Hepatocyte (in vitro differentiated cells): ENCODE results near the gene NLK. TPM values are rescaled to one million over a fixed set of nuclear protein-coding genes. Genes with fewer than 3 reads are reported as not detected.

Source experiments
- DNase-seq: peaks from one replicate; pipeline ENCODE4 v3.0.0-alpha.2; 2016; ENCODE audit warnings: low spot score
- H2AFZ ChIP-seq: fragments of 200-600 bp; sonication (generic); 2 replicates; pipeline ENCODE4 v1.6.0; 2016; ENCODE audit warnings: antibody characterized with exemption, mild to moderate bottlenecking
- H3K27ac ChIP-seq: fragments of 200-600 bp; sonication (generic); 2 replicates; pipeline ENCODE4 v1.5.1; 2016; ENCODE audit warnings: mild to moderate bottlenecking
- H3K27me3 ChIP-seq: fragments of 200-600 bp; sonication (generic); 2 replicates; pipeline ENCODE4 v1.6.1; 2016
- H3K36me3 ChIP-seq: fragments of 200-600 bp; sonication (generic); replicated peaks from 2 replicates; pipeline ENCODE4 v1.5.1; 2016; ENCODE audit warnings: low read depth; ENCODE audit not compliant: insufficient read depth
- H3K4me1 ChIP-seq: fragments of 200-600 bp; sonication (generic); 2 replicates; pipeline ENCODE4 v1.5.1; 2016; ENCODE audit warnings: mild to moderate bottlenecking, moderate library complexity; ENCODE audit not compliant: insufficient read depth
- H3K4me2 ChIP-seq: fragments of 200-600 bp; sonication (generic); 2 replicates; pipeline ENCODE4 v1.6.0; 2016
- H3K4me3 ChIP-seq: fragments of 200-600 bp; sonication (generic); 2 replicates; pipeline ENCODE4 v1.5.1; 2016; ENCODE audit warnings: mild to moderate bottlenecking
- H3K79me2 ChIP-seq: fragments of 200-600 bp; sonication (generic); 2 replicates; pipeline ENCODE4 v1.6.0; 2017; ENCODE audit warnings: mild to moderate bottlenecking
- H3K9me2 ChIP-seq: fragments of 200-600 bp; sonication (generic); replicated peaks from 2 replicates; pipeline ENCODE4 v1.6.0; 2017; ENCODE audit warnings: mild to moderate bottlenecking; ENCODE audit not compliant: insufficient read depth
- H3K9me3 ChIP-seq: fragments of 200-600 bp; sonication (generic); 2 replicates; pipeline ENCODE4 v1.5.1; 2016; ENCODE audit warnings: low read depth, mild to moderate bottlenecking
- H4K20me1 ChIP-seq: fragments of 200-600 bp; sonication (generic); 2 replicates; pipeline ENCODE4 v1.6.0; 2016; ENCODE audit warnings: mild to moderate bottlenecking; ENCODE audit not compliant: insufficient read depth, poor library complexity, severe bottlenecking
- CTCF ChIP-seq: fragments of 200-600 bp; sonication (generic); IDR thresholded peaks from 2 replicates; pipeline ENCODE4 v1.5.1; 2016; ENCODE audit warnings: antibody characterized with exemption, mild to moderate bottlenecking; ENCODE audit not compliant: poor library complexity
- EZH2 ChIP-seq: fragments of 200-600 bp; sonication (generic); IDR thresholded peaks from 2 replicates; pipeline ENCODE4 v1.6.1; 2016; ENCODE audit warnings: antibody characterized with exemption, mild to moderate bottlenecking, borderline replicate concordance
- EZH2phosphoT487 ChIP-seq: fragments of 200-600 bp; sonication (generic); IDR thresholded peaks from one replicate; pipeline ENCODE4 v1.6.1; 2018; ENCODE audit warnings: antibody characterized with exemption, mild to moderate bottlenecking, low read depth, moderate library complexity; ENCODE audit not compliant: unreplicated experiment, severe bottlenecking
- WGBS: methylation state at CpG from one replicate; pipeline ENCODE4 v1.1.6; 2016; ENCODE audit warnings: low lambda C conversion rate; ENCODE audit errors: missing lambda C conversion rate; 5-methylcytosine and 5-hydroxymethylcytosine counted together
- polyA plus RNA-seq: library from polyadenylated mRNA; unstranded; fragments of >200 nt; fragmentation: Nextera tagmentation; extraction: Ambion mirVana; gene quantifications from 2 replicates; pipeline ENCODE4 v1.2.1, GENCODE V29; 2016
- total RNA-seq: library from RNA; depleted of rRNA; stranded (reverse); fragments of >200 nt; gene quantifications from 2 replicates; pipeline ENCODE4 v1.2.3, GENCODE V29; 2014

Gene NLK
- total and polyA plus RNA-seq, 2 experiments from 2014 or later = 5.2 to 24.9 TPM

DNA sequence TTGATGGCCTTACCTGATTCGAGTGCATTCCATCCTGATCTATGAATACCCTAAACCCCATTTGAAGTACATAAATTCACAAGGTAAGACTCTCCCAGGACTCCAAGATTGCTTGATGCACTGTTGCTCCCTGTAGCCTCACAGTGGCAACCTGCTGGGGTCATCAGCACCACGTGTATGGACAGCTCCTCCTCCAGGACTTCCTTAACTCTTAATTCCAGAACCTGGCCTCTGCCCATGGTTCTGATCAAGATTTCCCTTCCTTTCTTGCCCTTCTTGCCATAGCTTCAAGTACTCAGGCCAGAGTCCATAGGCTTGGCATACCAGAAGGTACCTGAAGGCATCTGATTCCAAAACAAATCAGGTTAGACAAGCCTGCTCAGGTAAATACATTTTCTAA, 34.0 kb upstream of the NLK start:
- WGBS = 4% methylated on average over 2 of the region's 2 CpGs

DNA sequence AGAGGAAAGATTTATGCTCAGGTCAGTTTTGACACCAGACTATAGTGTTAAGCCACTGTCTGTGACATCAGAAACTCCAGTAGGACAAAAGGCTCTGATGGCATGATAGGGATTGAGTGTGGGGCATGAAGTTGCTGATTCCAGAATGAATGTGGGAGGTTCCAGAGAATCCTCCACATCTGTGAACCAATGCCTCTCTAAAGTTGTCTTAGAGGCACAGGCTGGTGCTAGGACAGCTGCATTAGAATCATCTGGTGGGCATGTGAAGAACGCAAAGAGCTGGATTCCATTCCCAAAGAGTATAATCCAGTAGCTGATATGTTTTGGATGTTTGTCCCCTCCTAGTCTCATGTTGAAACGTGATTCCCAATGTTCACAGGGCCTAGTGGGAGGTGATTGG, 32.1 kb upstream of the NLK start:
- no peaks in the 10 kb centered on the region for H3K79me2 ChIP-seq
- 62% methylated on average over 2 of the region's 2 CpGs for WGBS

More for the DNA sequence above, 34.0 kb upstream of the NLK start:
- H3K4me3 ChIP-seq = no peak overlapping the region
- DNase-seq = peak; percentile 77
- H3K79me2 ChIP-seq = no peaks in the 10 kb centered on the region
- no peaks in the 10 kb centered on the region for H3K9me2 ChIP-seq
- H2AFZ ChIP-seq = no peak overlapping the region
- no peaks in the 10 kb centered on the region for H3K27me3 ChIP-seq
- H3K36me3 ChIP-seq = no peaks in the 10 kb centered on the region
- H3K4me1 ChIP-seq = no peaks in the 10 kb centered on the region
- no peak overlapping the region for H3K4me2 ChIP-seq
- H4K20me1 ChIP-seq = no peaks in the 10 kb centered on the region
- TF ChIP-seq EZH2phosphoT487 (no peak), CTCF (no peak), EZH2 (no peak)
- no peak overlapping the region for H3K27ac ChIP-seq
- H3K9me3 ChIP-seq = no peaks in the 10 kb centered on the region

DNA sequence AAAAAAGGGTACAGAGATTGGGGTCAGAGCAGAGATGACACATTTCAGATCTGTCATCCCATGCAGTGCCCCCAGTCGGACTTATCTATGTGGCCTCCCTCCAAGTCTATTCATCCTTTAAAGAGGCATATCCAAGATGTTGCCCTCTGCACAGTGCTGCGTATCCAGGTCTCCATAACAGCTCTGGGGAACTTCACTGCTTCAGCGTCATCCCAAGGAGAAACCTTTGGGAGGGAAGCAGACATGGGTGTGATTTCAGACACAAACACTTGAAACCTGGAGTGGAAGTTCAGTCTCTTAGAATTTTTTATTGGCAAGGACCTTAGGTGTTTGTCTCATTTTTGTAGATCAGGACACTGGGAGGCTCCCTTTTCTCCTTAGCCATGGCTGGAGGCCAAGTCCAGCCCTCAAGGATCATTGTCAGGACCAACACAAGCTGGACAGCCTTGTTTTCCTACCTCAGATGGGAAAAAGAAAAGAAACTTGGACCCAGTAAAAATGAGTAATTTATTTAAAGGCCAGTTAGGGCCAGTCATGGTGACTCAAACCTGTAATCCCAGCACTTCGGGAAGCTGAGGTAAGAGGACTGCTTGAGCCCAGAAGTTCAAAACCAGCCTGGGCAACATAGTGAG, 23.9 kb upstream of the NLK start:
- no peak for DNase-seq
- H3K4me2 ChIP-seq = no peak overlapping the region
- H3K27me3 ChIP-seq = no peaks in the 10 kb centered on the region
- H2AFZ ChIP-seq = no peak overlapping the region
- WGBS = 90% methylated on average over 4 of the region's 4 CpGs
- no peaks in the 10 kb centered on the region for H4K20me1 ChIP-seq
- TF ChIP-seq EZH2phosphoT487 (no peak), CTCF (no peak), EZH2 (no peak)
- H3K27ac ChIP-seq = no peak overlapping the region
- H3K9me3 ChIP-seq = no peaks in the 10 kb centered on the region
- no peaks in the 10 kb centered on the region for H3K79me2 ChIP-seq
- H3K4me3 ChIP-seq = no peak overlapping the region
- H3K9me2 ChIP-seq = no peaks in the 10 kb centered on the region
- H3K4me1 ChIP-seq = no peaks in the 10 kb centered on the region
- H3K36me3 ChIP-seq = no peaks in the 10 kb centered on the region

More for the DNA sequence above, 32.1 kb upstream of the NLK start:
- H3K4me1 ChIP-seq = no peaks in the 10 kb centered on the region
- no peak overlapping the region for H3K4me2 ChIP-seq
- no peaks in the 10 kb centered on the region for H3K27me3 ChIP-seq
- H3K27ac ChIP-seq = no peak overlapping the region
- H3K4me3 ChIP-seq = no peak overlapping the region
- TF ChIP-seq EZH2phosphoT487 (no peak), CTCF (no peak), EZH2 (no peak)
- H3K9me2 ChIP-seq = no peaks in the 10 kb centered on the region
- H4K20me1 ChIP-seq = no peaks in the 10 kb centered on the region
- no peaks in the 10 kb centered on the region for H3K36me3 ChIP-seq
- no peak overlapping the region for H2AFZ ChIP-seq
- H3K9me3 ChIP-seq = no peaks in the 10 kb centered on the region
- DNase-seq = no peak
